GM06990 (cell line): ENCODE results near the gene INPP5A.
A peak's percentile ranks its signal among the peaks of the same experiment; 100 is the strongest.

Experiments used
- DNase-seq: peaks from one replicate; pipeline ENCODE4 v3.0.0-alpha.2; 2011; ENCODE audit not compliant: insufficient read length; ENCODE audit errors: extremely low read depth
- H3K27me3 ChIP-seq: replicated peaks from 2 replicates; pipeline ENCODE4 v1.6.0; 2011; ENCODE audit warnings: low read length; ENCODE audit not compliant: control insufficient read depth, insufficient read depth
- H3K36me3 ChIP-seq: 2 replicates; pipeline ENCODE4 v1.5.1; 2011; ENCODE audit warnings: low read length; ENCODE audit not compliant: control insufficient read depth, insufficient read depth
- H3K4me3 ChIP-seq: replicated peaks from 2 replicates; pipeline ENCODE4 v1.5.1; 2011; ENCODE audit warnings: low read depth, mild to moderate bottlenecking, control low read depth, low read length
- TF ChIP-seq, protein P1 (sequence below): IDR thresholded peaks from 2 replicates; pipeline ENCODE4 v1.5.1; 2011; ENCODE audit warnings: low read length, control low read depth, mild to moderate bottlenecking, inconsistent platforms; ENCODE audit not compliant: insufficient read depth, poor library complexity, severe bottlenecking

The INPP5A gene

DNA sequence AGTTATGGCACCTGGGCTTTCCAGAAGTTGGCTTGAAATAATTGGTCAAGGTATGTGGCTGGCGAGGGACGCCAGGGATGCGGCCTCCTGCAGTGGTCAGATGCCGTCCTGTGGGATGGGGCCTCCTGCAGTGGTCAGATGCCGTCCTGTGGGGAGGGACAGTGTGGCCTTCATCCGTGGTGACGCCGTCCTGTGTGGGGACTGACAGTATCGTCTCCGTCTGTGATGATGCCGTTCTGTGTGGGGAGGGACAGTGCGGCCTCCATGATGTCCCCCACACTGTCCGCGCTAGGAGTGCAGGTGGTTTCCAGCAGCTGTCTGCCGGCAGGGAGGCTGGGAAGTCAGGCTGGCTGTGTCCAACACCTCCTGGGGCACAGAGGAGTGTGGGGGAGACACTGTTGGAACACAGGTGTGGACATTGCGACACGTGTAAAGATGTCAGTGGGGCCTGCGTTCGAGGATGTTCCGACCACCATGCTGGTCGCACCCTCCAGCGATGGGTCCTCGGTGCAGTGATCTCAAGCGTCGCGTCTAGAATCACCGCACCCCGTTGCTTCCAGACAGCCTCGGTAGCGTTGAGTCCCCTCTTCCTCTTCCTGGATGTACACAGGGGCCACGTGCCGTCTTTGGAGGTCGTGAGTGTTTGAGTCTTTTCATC lies 52.6 kb downstream of the INPP5A start:
- Histone ChIP-seq H3K27me3 (no peaks in the 10 kb centered on the region), H3K36me3 (no peaks in the 10 kb centered on the region; the same call in 1 of the 2 replicates), H3K4me3 (no peak overlapping the region)
- DNase-seq, result no peak
- TF ChIP-seq, protein P1, sequence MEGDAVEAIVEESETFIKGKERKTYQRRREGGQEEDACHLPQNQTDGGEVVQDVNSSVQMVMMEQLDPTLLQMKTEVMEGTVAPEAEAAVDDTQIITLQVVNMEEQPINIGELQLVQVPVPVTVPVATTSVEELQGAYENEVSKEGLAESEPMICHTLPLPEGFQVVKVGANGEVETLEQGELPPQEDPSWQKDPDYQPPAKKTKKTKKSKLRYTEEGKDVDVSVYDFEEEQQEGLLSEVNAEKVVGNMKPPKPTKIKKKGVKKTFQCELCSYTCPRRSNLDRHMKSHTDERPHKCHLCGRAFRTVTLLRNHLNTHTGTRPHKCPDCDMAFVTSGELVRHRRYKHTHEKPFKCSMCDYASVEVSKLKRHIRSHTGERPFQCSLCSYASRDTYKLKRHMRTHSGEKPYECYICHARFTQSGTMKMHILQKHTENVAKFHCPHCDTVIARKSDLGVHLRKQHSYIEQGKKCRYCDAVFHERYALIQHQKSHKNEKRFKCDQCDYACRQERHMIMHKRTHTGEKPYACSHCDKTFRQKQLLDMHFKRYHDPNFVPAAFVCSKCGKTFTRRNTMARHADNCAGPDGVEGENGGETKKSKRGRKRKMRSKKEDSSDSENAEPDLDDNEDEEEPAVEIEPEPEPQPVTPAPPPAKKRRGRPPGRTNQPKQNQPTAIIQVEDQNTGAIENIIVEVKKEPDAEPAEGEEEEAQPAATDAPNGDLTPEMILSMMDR, result no peak

DNA sequence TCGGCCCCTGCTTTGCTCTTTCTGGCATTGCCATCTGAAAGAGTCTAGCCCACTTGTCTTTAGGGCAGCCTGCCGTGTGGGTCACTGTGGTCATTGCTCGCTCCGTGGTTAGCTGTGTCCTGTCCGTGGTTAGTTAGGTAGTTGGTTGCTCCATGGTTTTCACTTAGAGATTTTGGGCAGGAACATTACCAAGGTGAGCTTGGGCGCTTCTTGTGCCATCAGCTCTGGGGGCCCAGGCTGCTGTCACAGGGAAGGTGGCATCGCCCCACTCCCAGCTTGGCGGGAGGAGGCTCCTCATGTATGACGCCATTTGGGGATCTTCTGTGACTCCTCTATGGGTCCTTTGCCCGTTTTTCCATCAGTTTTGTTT lies 53.1 kb downstream of the INPP5A start:
- Histone ChIP-seq H3K27me3 (no peaks in the 10 kb centered on the region), H3K36me3 (no peaks in the 10 kb centered on the region; the same call in 1 of the 2 replicates), H3K4me3 (no peak overlapping the region)
- TF ChIP-seq, protein P1, result no peak
- DNase-seq, result no peak

DNA sequence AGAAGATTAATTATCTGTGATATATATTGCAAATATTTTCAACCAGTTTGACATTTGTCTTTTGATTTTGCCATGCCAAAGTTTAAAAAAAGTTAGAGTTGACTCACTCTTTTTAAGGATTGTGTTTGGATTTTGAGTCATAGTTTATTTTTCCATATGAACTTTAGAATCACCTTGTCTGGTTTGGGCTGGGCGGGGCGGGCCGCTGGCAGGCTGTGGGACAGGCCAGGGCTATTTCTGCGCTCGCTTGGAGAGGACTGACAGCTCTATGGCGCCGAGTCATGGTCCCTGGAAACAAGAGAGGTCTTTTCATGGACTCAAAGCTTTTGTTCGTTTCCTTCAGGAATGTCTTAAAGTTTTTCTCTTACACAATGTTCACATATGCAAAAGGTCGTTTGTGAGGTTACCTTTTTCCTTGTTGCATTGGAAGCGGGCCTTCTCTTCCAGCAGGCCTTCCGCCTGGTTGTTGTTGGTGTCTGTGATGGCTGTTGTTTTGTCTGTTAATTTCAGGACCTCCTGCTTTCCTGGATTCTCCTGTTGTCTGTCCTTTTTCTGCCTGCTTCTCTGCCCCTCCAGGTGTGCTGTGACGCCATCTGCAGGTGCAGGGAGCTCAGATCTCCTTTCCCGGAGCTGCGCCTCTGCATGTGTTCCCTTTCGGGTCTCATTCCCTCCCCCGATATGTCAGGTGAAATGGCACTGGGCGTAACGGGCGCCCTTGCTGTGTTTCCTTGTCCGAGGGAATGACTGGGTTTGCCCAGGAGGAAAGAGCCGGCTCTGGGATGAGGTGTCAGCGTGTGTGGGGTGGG lies 53.8 kb downstream of the INPP5A start:
- TF ChIP-seq, protein P1, result no peak
- no peak overlapping the region for H3K4me3 ChIP-seq
- no peaks in the 10 kb centered on the region for H3K27me3 ChIP-seq
- no peaks in the 10 kb centered on the region; the same call in 1 of the 2 replicates for H3K36me3 ChIP-seq
- DNase-seq, result no peak

DNA sequence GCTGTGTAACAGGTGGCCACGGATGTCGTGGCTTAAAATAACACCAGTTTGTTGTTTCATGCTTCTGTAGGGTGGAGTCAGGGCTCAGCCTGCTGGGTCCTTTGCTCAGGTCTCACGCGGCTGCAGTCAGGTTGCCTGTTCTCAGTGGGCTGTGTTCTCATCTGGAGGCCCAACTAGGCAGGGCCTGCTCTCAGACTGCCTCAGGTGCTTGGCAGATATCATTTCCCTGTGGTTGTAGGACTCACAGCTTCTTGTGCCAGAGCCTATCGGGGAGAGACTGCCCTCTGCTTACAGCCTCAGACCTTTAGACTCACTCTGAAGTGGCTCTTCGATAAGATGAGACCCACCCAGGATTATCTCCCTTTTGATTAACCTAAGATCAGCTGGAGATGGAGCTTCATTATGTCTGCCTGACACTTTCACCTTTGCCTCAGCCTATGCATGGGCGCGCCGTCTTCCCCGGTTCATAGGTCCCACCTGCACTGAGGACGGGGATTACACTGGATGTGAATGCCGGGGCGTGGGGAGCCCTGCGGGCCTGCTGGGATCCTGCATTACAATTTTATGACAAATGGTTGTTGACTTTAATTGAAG lies 55.3 kb downstream of the INPP5A start:
- H3K27me3 ChIP-seq, result no peaks in the 10 kb centered on the region
- TF ChIP-seq, protein P1, result no peak
- no peak for DNase-seq
- H3K4me3 ChIP-seq, result no peak overlapping the region
- H3K36me3 ChIP-seq, result no peaks in the 10 kb centered on the region

DNA sequence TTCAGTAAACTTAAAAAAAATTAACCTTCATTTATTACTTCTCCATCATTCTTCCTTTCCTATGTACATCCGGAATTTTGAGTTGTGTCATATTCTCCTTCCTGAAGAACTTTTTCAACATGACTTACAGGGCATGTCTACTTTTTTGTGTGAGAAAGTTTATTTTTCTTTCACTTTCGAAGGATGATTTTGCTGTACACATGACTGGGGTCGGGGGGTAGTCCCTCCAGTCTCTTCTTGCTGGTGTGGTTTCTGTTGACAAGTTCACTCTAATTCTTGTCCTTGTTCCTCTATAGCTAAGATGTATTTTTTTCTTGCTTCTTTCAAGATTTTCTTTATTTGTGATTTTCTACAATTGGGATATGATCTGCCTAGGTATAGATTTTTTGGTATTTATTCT lies 55.8 kb downstream of the INPP5A start:
- DNase-seq, result no peak
- no peaks in the 10 kb centered on the region for H3K36me3 ChIP-seq
- H3K27me3 ChIP-seq, result no peaks in the 10 kb centered on the region
- peak overlapping the region; percentile 33 for H3K4me3 ChIP-seq
- TF ChIP-seq, protein P1, result no peak
